DMS 273 treated with DMSO at 0.1 percent for 48 hours (cell line): ENCODE data around the gene CRIP1.
A peak's percentile ranks its signal among the peaks of the same experiment; 100 is the strongest.

Source experiments
- DNase-seq: peaks from one replicate; lab custom pipeline; 2025; lab: John Stamatoyannopoulos, UW

Gene CRIP1

DNA sequence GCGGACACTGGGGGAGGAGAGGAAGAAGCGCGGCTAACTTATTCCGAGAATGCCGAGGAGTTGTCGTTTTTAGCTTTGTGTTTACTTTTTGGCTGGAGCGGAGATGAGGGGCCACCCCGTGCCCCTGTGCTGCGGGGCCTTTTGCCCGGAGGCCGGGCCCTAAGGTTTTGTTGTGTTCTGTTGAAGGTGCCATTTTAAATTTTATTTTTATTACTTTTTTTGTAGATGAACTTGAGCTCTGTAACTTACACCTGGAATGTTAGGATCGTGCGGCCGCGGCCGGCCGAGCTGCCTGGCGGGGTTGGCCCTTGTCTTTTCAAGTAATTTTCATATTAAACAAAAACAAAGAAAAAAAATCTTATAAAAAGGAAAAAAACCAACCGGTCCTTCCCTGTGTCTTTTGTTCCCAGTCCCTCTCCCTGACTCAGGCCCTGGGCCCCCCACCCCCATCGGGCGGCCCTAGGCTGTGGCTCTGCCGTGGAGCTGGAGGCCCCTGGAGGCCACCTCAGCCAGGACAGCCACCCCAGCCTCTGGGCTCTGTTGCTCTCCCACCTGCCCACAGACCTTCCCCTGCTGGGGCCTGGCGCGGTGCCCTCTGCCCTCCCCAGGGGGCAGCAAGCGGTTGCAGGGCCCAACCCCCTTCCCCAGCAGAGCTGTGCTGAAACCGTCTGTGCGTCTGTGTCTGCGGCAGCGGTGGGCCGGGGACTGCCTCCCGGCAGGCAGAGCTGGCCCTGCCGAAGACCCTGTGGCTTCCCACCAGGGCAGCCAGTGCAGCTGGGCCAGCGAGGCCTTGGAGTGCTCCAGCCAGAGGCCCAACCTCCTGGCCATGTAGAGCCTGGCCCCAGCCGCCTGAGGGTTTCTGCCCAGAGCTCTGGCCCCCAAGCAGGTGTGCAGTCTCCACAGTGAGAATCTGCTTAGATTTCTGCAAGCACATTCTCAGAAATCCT, 16.1 kb upstream of the CRIP1 start:
- no peak for DNase-seq

- DNase-seq, result no peak
Measured at GRCh38 chr14:105471297-105471821, 15.3 kb upstream of the CRIP1 start.

DNA sequence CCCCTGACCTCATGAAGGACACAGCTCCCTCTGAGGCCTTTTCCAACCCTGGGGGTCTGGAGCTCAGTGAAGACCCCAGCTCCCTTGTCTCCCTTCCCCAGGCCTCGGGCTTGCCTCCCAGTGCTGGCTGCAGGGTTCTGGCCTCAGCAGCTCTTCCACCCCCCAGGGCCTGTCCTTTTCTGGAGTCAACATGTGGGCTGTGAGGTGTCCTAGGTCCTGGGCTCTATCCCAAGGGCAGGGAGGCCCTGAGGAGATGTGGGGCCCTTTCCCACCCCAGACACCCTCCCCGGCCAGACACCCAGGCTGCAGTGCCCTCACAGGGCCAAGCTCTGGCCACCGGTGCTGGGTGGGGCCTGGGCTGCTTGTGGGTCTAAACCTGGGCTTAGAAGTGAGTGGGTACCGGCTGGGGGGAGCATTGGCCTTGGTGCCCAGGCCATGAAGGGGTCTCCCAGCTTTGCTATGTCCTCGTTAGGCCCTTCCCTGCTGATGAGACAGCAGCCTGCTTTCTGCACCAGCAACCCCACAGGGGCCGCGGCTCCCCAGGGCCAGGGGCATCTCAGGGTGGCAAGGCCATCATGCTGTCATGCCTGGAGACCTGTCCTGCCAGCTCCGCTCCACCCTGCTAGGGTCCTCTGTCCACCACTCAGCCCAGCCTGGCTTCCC, 14.7 kb upstream of the CRIP1 start:
- DNase-seq, result no peak

DNA sequence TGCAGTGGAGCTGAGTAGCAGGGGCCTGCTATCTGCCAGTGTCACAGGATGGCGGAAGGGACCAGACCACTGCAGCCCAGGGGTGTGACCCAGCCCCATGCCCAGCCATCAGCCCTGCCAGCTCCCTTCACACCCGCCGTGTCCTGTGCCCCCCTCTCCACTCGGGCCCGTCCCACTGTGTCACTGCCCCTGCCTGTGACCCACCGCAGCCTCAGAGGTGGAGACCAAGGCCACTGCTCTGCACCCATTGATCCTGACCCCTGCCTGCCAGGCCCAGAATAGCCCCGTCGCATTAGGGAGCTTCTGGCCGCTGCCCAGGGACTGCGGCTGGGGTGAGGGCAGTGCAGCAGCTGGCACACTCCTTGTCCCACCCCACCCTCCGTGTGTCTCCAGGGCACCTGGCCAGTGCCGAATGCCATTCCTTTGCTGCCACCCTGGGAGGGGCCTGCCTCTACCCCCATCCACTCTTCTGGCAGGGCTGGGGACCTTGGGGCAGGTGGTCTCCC, 14.1 kb upstream of the CRIP1 start:
- peak; percentile 43 for DNase-seq

GRCh38 chr14:105473033-105473676, 13.5 kb upstream of the CRIP1 start:
- DNase-seq, result peak; percentile 43

DNA sequence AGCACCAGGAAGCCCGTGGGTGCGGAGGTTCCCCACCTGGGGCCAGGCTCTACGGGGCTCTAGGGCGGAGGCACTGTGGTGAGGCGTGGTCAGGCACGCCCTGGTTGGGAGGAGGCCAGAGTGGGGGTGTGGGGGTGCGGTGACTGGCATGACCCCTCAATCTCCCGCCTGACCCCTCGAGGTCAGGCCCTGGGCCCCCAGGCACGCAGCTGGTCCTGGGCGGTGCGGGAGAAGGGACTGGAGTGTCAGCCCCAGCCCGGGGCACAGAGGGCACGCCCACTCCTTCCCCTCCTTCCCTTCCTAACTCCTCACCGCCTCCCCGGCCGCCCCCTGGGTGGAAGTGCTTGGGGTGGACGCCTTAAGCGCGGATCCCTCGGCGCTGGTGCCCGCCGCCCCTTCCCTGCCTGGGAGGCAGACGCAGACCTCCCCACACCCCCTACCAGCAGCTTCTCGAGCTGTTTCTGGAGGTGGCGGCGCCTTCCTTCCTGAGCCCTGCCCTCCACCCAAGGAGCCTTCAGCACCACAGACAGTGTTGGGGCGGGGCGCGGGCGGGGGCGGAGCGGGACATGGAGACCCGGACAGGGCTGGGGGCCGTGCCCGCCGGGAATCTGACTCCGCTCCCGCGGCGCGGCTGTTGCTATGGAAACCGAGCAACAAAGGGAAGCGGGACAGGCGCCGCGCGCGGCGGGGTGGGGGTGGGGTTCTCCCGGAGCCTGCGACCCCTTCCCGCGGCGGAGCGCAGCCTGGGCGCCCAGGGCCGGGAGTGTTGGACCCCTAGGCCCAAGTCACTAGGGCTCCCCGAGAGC, 12.8 kb upstream of the CRIP1 start:
- peak; percentile 76 for DNase-seq

- DNase-seq, result no peak
Measured at GRCh38 chr14:105474483-105475268, 12.0 kb upstream of the CRIP1 start, which contains the start of gene CRIP2. TSS of gene CRIP2 (plus strand) at chr14:105474821. CDS start at chr14:105474863, 42 bp downstream.

DNA sequence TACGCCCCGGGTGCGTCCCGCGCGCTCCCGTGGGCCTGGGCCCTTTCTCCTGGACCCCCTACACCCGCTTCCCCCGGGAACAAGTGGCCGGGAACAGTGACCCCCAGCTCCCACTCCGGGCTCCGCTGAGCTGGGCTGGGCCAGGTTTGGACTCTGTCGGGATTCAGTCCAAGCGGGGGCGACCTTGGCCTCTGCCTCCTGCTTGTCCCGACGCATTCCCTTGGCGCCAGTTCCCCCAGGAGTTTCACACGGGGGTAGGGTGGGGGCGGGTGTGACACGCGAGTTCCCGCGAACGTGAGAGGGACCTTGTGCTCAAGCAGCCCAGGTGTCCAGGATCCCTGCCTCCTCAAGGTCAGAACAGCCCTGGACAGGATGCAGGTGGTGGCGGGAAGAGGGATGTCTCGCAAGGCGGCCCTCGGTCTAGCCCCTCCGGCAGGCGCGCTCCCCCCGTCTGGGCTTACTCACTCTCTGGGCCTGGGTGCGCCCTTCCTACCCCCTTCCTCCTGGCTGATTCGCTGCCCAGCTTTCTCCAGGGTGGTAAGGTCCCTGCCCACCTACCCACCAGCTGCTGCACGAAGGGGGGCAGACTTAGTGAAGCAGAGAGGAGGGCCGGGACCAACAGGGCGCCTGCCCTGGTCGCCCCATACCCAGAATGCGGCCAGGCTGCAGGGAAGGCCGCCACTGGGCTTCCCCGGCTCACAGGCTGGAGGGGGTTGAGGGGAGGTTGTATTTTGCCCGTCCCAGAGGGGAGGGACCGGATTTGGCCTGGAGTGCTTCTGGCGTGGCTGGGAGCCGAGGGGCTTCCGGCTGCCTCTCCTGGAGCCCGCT, 11.2 kb upstream of the CRIP1 start:
- DNase-seq, result no peak

DNA sequence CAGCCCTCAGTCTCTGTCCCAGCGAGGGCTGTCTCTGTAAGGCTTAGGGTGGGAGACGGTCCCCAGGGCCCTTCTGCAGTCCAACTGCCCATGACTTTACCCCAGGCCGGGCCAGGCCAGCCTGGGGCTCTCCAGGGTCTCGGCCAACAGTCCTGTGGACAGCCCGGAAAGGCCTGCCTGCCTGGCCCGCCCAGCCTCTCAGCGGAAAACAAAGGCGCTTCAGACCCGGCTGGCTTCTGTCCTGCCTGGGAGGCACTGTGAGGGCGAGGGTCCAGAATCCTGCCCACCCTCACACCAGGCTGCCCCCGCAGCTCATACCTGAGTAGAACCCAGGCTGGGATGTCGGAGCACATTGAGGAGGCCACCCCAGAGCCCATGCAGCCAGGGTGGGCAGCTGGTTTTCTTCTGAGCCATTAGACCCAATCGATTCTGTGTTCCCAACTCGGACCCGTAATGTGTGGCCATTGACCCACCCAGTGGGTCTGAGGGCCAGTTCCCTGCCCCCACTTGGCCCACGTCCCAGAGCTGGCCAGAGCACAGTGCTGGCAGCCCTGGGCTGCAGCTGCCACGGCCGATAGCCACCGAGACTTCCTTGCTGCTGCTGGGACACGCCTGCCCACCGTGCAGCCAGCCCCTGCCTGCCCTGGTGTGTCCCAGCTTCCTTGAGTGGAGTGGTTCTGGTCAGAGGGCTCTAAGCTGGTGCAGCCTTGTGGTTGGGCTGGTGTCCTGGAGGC, 10.4 kb upstream of the CRIP1 start:
- DNase-seq, result no peak

DNA sequence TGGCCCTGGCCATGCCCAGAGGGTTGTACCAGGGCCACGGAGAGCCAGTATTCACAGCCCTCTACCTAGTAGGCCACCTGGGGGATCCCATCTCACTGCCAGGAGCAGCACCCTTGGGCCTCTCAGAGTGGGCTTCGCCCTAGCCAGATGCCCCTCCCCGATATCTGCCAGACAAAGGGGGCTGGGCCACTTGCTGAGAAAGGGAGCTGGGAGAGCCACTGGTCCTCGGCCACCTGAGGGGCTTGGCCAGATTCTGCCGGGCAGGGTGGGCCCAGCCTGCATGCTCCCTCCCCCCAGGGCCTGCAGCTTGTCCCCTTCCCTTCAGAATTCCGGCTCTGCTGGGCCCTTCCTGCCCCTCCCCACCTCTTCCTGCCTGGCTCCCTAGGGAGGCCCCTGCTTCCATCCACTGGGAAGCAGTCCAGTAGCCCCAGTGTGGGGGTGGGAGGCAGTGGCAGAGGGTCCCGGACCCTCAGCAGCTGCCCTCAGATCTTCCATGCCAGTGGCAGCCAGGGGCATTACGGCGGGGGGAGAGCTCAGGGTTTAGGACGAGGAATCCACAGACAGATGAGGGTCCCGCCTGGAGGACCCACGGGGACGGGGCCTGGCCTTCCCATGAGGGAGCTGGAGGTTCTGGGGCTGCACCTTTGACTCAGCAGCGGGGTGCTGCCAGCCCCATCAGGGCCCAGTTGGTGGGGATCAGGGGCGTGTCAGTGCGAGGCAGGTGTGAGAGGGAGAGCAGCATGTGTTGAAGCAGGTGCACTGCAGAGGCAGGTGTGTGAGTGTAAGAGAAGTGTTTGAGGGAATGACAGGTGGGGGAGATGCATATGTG, 9.6 kb upstream of the CRIP1 start:
- DNase-seq, result no peak

- no peak for DNase-seq
Measured at GRCh38 chr14:105477660-105478397, 8.9 kb upstream of the CRIP1 start.

DNA sequence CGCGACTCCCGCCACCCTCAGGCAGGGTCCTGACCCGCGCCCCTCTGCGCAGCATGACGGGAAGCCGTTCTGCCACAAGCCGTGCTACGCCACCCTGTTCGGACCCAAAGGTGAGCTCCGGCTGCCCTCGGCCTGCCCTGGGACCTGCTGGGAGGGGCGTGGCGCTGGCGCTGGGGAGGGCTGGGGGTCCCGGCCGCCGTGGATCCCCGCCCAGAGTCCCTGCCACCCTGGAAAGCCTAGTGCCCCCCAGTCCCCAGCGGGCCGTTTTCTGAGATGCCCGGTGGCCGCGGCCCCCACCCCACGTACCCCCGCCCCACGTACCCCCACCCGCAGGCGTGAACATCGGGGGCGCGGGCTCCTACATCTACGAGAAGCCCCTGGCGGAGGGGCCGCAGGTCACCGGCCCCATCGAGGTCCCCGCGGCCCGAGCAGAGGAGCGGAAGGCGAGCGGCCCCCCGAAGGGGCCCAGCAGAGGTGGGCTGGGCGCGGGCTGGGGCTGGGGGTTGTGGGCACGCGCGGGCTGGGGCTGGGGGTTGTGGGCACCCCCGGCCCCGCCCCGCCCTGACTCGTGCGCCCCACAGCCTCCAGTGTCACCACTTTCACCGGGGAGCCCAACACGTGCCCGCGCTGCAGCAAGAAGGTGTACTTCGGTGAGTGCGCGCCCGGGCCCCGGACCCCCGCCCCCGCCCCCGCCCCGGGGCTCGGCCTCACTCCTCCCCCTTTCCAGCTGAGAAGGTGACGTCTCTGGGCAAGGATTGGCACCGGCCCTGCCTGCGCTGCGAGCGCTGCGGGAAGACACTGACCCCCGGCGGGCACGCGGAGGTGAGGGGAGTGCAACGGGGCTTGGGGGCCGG, 8.1 kb upstream of the CRIP1 start:
- DNase-seq, result no peak

- DNase-seq, result no peak
Measured at GRCh38 chr14:105479431-105480158, 7.1 kb upstream of the CRIP1 start.

- DNase-seq, result no peak
Measured at GRCh38 chr14:105480199-105480746, 6.4 kb upstream of the CRIP1 start.
